Measurements from ENCODE around the gene C16orf95. TPM values are rescaled to one million over a fixed set of nuclear protein-coding genes. Genes with fewer than 3 reads are reported as not detected.
A peak's percentile ranks its signal among the peaks of the same experiment; 100 is the strongest.

The C16orf95 gene
- total RNA-seq, 3 donors from 2014 or later, result 2.0 to 3.8 TPM; not detected in 1

GRCh38 chr16:87350681-87351319 is 33.6 kb upstream of the C16orf95 start:
- Histone ChIP-seq H3K9me3 (no peaks in the 10 kb centered on the region), H3K36me3 (no peaks in the 10 kb centered on the region), H3K4me1 (no peaks in the 10 kb centered on the region), H3K27ac (peak overlapping the region in 1 of 2 donors; percentile 12), H3K4me3 (peak overlapping the region in 1 of 3 donors; percentile 31), H3K27me3 (no peaks in the 10 kb centered on the region)
- no peak for DNase-seq (ENCODE audit: low spot score in 2 of 2)
- TF ChIP-seq POLR2A (IDR thresholded peaks at IDR 0.05), result no peak
- TF ChIP-seq POLR2AphosphoS5 (IDR thresholded peaks at IDR 0.05), result no peak
- TF ChIP-seq CTCF (IDR thresholded peaks at IDR 0.05), result no peak
- intact Hi-C loops (cut with DNase I; ENCODE audit: low total_unique reads), result no loop called here

GRCh38 chr16:87350031-87350430 is 32.8 kb upstream of the C16orf95 start:
- H3K36me3 ChIP-seq, result no peaks in the 10 kb centered on the region

GRCh38 chr16:87348616-87349157 is 31.5 kb upstream of the C16orf95 start:
- no peaks in the 10 kb centered on the region for H3K4me1 ChIP-seq
- no peak overlapping the region for H3K27ac ChIP-seq
- H3K9me3 ChIP-seq, result no peaks in the 10 kb centered on the region
- intact Hi-C loops (cut with DNase I; ENCODE audit: low total_unique reads), result no loop called here
- H3K27me3 ChIP-seq, result no peaks in the 10 kb centered on the region
- H3K36me3 ChIP-seq, result no peaks in the 10 kb centered on the region
- no peak overlapping the region for H3K4me3 ChIP-seq
- TF ChIP-seq POLR2A (IDR thresholded peaks at IDR 0.05) (no peak), POLR2AphosphoS5 (IDR thresholded peaks at IDR 0.05) (no peak), CTCF (IDR thresholded peaks at IDR 0.05) (no peak)
- DNase-seq (ENCODE audit: low spot score in 2 of 2), result no peak

More at GRCh38 chr16:87350031-87350430, 32.8 kb upstream of the C16orf95 start:
- H3K9me3 ChIP-seq, result no peaks in the 10 kb centered on the region
- no peak for TF ChIP-seq POLR2A (IDR thresholded peaks at IDR 0.05)
- TF ChIP-seq POLR2AphosphoS5 (IDR thresholded peaks at IDR 0.05), result no peak
- no peak for TF ChIP-seq CTCF (IDR thresholded peaks at IDR 0.05)
- no peaks in the 10 kb centered on the region for H3K4me1 ChIP-seq
- H3K27ac ChIP-seq, result no peak overlapping the region
- no peak overlapping the region for H3K4me3 ChIP-seq
- intact Hi-C loops (cut with DNase I; ENCODE audit: low total_unique reads), result no loop called here
- H3K27me3 ChIP-seq, result no peaks in the 10 kb centered on the region
- no peak for DNase-seq (ENCODE audit: low spot score in 2 of 2)

- Histone ChIP-seq H3K36me3 (no peaks in the 10 kb centered on the region), H3K4me3 (no peak overlapping the region), H3K4me1 (no peaks in the 10 kb centered on the region), H3K27ac (no peak overlapping the region), H3K27me3 (no peaks in the 10 kb centered on the region), H3K9me3 (no peaks in the 10 kb centered on the region)
- no peak for DNase-seq (ENCODE audit: low spot score in 2 of 2)
- TF ChIP-seq CTCF (IDR thresholded peaks at IDR 0.05) (no peak), POLR2AphosphoS5 (IDR thresholded peaks at IDR 0.05) (no peak), POLR2A (IDR thresholded peaks at IDR 0.05) (no peak)
- intact Hi-C loops (cut with DNase I; ENCODE audit: low total_unique reads), result no loop called here
Observed at GRCh38 chr16:87347932-87348615, 30.9 kb upstream of the C16orf95 start.

GRCh38 chr16:87346517-87347060 is 29.4 kb upstream of the C16orf95 start:
- H3K36me3 ChIP-seq, result no peaks in the 10 kb centered on the region
- no peaks in the 10 kb centered on the region for H3K4me1 ChIP-seq

More at GRCh38 chr16:87346517-87347060, 29.4 kb upstream of the C16orf95 start:
- no peak overlapping the region for H3K27ac ChIP-seq
- no peak for DNase-seq (ENCODE audit: low spot score in 2 of 2)
- H3K9me3 ChIP-seq, result no peaks in the 10 kb centered on the region
- H3K27me3 ChIP-seq, result no peaks in the 10 kb centered on the region
- TF ChIP-seq CTCF (IDR thresholded peaks at IDR 0.05) (no peak), POLR2A (IDR thresholded peaks at IDR 0.05) (no peak), POLR2AphosphoS5 (IDR thresholded peaks at IDR 0.05) (no peak)
- intact Hi-C loops (cut with DNase I; ENCODE audit: low total_unique reads), result no loop called here
- no peak overlapping the region for H3K4me3 ChIP-seq
